ENCODE measurements around the gene CCDC43. TPM values are rescaled to one million over a fixed set of nuclear protein-coding genes. Genes with fewer than 3 reads are reported as not detected.

Gene CCDC43
- total RNA-seq, 2 donors from 2014 or later: 19.2 to 23.8 TPM

DNA sequence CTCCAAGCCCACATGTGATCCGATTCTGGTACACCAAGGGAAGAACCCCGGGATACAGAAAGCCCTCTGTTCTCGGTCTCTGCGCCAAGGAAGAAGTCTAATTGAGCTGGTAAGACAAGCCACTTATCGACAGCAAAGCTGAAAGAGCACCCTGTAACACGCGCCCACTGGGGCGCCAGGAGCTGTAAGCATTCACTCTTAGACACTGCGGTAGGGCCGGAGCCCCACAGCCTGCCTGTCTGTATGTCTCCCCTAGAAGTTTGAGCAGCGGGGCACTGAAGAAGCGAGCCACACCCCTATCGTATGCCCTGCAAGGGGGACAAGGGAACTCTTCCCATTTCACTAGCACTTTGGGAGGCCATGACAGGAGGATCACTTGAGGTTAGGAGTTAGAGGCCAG is 60.3 kb downstream of the CCDC43 start:
- Mint-ChIP-seq H3K36me3 (ENCODE audit: low read depth) (peaks cover 4% of the 10 kb centered on the region), H3K27ac (no peak overlapping the region), H3K27me3 (peaks cover 46% of the 10 kb centered on the region), H3K4me1 (no peaks in the 10 kb centered on the region), H3K4me3 (no peak overlapping the region)
- H3K9me3 ChIP-seq (ENCODE audit: control insufficient read depth, low read length, poor library complexity, severe bottlenecking): no peaks in the 10 kb centered on the region
- no peak for ATAC-seq
- no peak for DNase-seq

- Mint-ChIP-seq H3K4me3 (no peak overlapping the region), H3K36me3 (ENCODE audit: low read depth) (peaks cover 4% of the 10 kb centered on the region), H3K27ac (peak overlapping the region; percentile 11), H3K4me1 (no peaks in the 10 kb centered on the region), H3K27me3 (peaks cover 46% of the 10 kb centered on the region)
- peak; percentile 32 for ATAC-seq
- DNase-seq: no peak
- H3K9me3 ChIP-seq (ENCODE audit: control insufficient read depth, low read length, poor library complexity, severe bottlenecking): no peaks in the 10 kb centered on the region
These were observed 61.1 kb downstream of the CCDC43 start for GRCh38 chr17:44628243-44629188.

DNA sequence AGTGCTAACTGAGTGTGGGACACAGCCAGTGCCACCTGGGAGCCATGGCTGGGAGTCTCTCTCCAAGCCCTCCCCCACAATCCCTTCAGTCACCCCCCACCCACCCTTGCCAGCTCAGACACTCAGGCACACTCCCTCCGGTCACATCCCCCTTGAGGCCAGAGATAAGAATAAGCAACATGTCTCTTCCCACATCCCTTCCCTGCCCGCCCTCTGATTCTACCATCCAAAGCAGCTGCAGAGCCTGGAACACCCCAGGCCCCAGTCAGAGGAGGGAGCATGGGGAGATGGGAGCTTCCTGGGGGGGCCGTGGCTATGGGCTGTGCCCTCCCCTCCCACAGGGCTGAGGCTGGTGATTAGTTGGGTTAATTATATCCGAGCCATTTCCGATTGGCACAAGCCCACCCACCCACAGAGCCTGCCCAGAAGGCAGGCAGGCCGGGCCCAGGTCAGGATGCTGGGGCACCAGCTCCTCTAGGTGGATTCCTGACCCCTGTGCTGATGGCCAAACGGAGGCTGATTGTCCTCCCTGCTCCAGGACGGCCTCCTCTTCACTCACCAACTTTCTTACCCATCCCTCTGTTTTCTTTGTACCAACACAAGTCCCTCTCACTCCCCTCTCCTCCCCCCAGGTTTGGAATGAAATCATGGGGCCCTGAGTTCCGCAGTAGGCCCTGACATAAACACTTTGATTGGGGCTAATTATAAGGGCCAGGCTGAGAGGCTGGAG is 61.9 kb downstream of the CCDC43 start:
- Mint-ChIP-seq H3K4me1 (no peaks in the 10 kb centered on the region), H3K27ac (peak overlapping the region; percentile 11), H3K4me3 (no peak overlapping the region), H3K27me3 (peaks cover 41% of the 10 kb centered on the region), H3K36me3 (ENCODE audit: low read depth) (peaks cover 4% of the 10 kb centered on the region)
- no peak for ATAC-seq
- H3K9me3 ChIP-seq (ENCODE audit: control insufficient read depth, low read length, poor library complexity, severe bottlenecking): no peaks in the 10 kb centered on the region
- no peak for DNase-seq

Other genes starting within 250 kb of the CCDC43 start
- gene GPATCH8, start 186.4 kb downstream of the CCDC43 start, total RNA-seq: 10 to 100 TPM; 63.4 to 79.6 TPM
- under 1 TPM in 1 of 2 donors, not detected in 1; 0.22 TPM for gene FZD2, start 132.3 kb downstream of the CCDC43 start, total RNA-seq
- gene MEIOC, start 33.3 kb downstream of the CCDC43 start, total RNA-seq: not detected
- 1 to 10 TPM; 2.2 to 3.8 TPM for gene DBF4B, start 18.9 kb upstream of the CCDC43 start, total RNA-seq
- gene ADAM11, start 69.2 kb upstream of the CCDC43 start, total RNA-seq: under 1 TPM; 0.08 to 0.40 TPM
- gene GJC1, start 140.5 kb upstream of the CCDC43 start, total RNA-seq: not detected
- not detected for gene HIGD1B, start 158.1 kb upstream of the CCDC43 start, total RNA-seq
- 100 to 1,000 TPM; 109 to 133 TPM for gene EFTUD2, start 209.7 kb upstream of the CCDC43 start, total RNA-seq
- under 1 TPM in 1 of 2 donors, not detected in 1; 0.18 TPM for gene GFAP, start 225.7 kb upstream of the CCDC43 start, total RNA-seq